Measurements from ENCODE around the gene LRRC3.
A peak's percentile ranks its signal among the peaks of the same experiment; 100 is the strongest.
"Not testable (repeated sequence)": the region's sequence is repeated elsewhere in the genome, so short reads cannot be mapped to it uniquely, and the experiment has no call there.

Gene LRRC3

DNA sequence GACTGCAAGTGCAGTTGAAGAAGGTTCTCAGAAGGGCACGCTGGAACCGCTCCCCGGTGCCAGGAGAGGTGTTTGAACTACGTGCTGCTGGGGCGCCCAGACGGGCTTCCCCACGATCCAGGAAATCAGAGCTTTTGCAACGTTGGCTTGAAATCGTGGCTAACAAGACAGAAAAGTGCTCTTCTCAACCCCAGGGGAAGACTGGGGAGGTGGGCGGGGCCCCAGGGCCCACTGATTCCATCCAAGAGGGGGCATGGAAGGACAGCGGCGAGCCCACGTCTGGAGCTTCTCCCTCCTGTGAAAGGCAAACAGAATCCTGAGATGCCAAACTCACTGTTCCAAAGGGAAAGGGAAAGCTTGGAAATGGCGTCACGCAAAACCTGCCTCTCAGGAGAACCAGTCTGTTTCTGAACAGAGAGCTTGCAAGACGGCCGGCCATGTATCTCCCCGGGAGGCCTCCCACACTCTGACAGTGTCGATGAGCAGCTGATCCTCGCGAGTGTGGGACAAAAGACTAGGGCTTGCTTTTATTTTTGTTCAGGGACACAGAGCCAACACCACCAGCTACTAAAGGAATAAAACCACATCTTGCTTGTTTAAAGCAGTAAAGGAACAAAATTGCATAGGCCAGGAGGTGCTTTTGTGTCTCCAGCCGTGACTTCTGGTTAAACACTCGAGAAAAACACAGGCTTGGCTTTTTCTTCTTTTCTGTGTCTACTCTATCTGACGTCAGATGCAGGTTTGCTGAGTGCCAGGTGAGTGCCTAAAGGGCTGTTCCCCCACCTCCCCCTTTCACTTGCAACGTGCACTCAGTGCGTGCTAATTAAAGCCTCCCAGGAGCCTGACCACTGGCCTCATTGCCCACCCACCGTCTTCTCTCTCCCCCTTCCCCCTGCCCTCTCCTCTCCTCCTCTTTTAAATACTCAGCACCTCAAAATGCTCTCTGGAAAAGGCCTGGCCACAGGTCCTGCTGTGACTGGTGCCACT, 41.5 kb downstream of the LRRC3 start:
- DNase-seq (ENCODE audit: low spot score) = no peak

DNA sequence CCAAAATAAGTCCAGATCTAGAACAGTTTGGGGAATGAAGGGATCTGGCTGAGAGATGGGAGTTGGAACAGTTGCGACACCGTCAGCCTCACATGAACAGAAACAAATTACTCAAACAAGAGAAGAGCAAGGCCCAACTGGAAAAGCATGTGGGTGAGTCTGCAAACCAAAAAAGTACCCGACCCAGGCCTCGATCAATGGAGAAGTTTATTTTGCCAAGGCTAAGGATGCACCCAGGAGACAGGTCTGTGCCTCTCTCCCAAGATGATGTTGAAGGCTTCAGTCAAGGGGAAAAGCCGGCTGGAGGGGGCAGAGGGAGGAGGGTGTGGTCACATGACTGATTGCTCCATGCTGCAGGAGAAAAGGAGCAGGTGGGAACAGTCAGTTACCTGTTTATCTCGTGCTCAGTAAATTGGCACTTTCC, 42.4 kb downstream of the LRRC3 start:
- DNase-seq (ENCODE audit: low spot score) = no peak

DNA sequence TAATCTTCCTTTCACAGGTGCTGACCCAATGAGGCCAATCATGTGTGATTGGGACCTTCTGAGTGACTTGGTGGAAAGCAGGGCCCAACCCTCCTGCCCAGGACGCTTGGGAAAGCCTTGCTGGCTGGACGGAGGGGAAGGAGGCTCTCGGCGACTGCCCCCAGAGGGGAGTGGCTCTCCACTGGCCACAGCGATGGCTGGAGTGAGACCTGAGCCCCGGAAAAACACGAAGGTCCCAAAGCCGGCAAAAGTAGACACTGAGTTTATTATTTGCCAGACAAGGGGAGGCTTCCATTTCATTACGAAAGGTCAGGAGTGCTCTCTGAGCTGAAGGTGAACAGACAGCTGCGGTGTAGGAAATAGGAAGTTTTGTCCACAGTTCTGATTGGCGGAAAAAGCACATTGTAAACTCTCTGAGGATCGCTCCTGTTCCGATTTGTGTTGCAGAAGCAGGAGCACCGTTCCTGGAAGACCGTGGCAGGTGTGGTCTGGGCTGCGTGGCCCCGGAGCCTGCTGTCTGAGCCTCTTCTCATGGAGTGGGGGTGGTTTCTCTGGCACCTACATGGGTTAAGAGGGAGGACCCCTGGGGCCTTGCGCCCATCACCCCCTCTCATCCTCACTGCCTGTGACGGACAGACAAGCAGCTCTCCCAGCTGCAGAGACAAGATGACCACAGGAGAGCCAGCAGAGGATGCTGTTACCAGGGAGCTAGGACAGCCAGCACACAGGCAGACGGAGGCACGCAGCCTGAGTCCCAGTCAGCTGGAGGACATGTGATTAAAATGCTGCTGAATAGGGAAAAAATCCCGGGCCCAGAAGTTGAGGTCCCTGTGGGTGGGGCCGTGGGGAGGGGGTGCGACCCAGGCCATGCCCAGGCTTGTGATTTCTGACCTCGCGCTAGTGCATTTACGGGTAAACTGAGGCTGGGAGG, 43.2 kb downstream of the LRRC3 start:
- DNase-seq (ENCODE audit: low spot score) = no peak

DNA sequence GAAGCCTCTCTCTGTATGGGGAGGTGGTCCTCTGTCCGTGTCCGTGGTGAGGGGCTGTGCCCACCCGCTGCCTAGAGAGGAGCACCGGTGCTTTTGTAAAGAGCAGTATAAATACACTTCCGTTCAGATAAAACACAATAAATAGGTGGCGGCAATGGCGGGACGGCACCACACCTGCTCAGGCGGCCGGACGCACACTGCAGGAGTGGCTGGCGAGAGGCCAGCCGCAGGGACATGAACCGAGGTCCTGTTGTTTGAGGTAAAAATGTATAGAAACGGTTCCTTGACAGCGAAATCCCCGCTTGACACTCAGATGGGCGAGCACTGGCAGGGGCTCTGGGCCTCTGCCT, 43.9 kb downstream of the LRRC3 start:
- DNase-seq (ENCODE audit: low spot score) = no peak

DNA sequence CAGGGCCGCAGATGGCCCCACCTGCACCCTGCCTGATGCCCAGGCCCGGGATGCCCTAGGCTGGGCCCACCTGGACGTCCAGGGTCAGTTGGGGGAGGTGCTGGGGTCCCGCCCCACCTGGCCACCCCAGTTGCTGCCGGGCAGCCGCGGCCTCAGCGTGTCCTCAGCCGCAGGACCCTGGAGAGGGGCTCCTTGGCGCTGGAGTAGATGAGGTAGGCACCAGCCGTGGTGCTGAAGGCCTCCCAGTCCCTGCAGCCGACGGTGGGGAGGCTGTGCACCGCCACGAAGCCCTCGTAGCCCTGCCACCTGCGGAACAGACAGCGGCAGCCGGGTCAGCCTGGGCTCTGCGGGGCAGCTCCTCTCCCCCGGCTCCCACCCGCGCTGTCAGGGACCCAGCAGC, 44.3 kb downstream of the LRRC3 start:
- no peak for DNase-seq (ENCODE audit: low spot score)

DNA sequence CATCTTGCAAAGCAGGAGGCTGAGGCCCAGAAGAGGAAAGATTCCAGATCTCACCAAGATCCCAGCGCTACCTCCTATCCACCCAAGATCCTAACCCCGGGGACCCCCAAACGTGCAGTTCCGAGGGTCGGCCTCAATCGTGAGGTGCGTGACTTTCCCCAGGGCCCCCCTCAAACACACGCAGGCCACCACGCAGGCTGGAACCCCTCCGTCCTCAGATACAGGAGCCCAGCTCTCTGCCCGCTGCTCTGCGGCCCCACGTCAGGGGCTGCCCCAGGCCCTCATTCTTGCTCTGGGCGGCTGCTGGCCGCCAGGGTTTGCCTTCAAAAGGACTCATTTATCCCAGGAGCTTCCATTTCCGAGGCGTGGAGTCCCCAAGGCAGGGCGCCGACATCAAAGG, 44.8 kb downstream of the LRRC3 start:
- DNase-seq (ENCODE audit: low spot score) = no peak

DNA sequence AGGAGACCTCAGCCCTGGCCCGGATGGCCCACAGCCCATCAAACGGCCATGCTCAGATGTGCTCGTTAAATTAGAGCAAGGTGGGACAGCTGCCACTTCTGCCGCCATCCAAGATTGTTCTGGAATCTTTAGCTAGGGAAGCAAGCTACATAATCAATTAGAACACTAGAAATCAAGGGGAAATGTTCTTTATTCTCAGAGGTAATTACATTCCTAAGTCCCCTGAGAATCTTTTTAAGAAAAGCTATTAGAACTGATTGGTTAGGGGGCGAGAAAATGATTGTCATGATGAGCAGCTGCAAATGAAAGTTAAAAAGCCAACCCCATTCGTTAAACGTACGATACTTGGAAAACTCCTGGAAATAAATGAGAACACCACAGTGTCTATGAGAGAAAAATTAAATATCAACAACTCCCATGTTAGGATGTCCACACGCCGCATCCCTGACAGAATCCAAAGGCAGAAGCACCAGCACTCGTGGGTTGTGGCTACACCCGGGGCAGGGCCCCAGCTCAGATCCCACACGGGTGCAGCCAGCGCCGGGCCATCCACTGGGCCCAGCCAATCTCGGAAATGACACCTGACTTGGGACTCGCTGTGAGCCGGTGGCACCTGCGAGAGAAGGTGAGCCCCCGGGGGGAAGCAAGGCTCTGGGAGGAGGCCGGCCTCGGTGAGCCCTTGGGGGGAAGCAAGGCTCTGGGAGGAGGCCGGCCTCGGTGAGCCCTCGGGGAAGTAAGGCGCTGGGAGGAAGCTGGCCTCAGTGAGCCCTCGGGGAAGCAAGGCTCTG, 47.1 kb downstream of the LRRC3 start:
- no peak for DNase-seq (ENCODE audit: low spot score)

DNA sequence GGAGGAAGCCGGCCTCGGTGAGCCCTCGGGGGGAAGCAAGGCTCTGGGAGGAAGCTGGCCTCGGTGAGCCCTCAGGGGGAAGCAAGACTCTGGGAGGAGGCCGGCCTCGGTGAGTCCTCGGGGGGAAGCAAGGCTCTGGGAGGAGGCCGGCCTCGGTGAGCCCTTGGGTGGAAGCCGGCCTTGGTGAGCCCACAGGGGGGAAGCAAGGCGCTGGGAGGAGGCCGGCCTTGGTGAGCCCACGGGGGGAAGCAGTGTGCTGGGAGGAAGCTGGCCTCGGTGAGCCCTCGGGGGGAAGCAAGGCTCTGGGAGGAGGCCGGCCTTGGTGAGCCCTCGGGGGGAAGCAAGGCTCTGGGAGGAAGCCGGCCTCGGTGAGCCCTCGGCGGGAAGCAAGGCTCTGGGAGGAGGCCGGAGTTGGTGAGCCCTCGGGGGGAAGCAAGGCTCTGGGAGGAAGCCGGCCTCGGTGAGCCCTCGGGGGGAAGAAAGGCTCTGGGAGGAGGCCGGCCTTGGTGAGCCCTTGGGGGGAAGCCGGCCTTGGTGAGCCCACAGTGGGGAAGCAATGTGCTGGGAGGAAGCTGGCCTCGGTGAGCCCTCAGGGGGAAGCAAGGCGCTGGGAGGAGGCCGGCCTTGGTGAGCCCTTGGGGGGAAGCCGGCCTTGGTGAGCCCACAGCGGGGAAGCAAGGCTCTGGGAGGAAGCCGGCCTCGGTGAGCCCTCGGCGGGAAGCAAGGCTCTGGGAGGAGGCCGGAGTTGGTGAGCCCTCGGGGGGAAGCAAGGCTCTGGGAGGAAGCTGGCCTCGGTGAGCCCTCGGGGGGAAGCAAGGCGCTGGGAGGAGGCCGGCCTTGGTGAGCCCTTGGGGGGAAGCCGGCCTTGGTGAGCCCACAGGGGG, 47.9 kb downstream of the LRRC3 start:
- DNase-seq (ENCODE audit: low spot score) = not testable (repeated sequence)

DNA sequence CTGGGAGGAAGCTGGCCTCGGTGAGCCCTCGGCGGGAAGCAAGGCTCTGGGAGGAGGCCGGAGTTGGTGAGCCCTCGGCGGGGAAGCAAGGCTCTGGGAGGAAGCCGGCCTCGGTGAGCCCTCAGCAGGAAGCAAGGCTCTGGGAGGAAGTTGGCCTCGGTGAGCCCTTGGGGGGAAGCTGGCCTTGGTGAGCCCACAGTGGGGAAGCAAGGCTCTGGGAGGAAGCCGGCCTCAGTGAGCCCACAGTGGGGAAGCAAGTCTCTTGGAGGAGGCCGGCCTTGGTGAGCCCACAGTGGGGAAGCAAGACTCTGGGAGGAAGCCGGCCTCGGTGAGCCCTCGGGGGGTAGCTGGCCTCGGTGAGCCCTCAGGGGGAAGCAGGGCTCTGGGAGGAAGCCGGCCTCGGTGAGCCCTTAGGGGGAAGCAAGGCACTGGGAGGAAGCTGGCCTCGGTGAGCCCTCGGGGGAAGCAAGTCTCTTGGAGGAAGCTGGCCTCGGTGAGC, 48.6 kb downstream of the LRRC3 start:
- peak; percentile 9 for DNase-seq (ENCODE audit: low spot score)

DNA sequence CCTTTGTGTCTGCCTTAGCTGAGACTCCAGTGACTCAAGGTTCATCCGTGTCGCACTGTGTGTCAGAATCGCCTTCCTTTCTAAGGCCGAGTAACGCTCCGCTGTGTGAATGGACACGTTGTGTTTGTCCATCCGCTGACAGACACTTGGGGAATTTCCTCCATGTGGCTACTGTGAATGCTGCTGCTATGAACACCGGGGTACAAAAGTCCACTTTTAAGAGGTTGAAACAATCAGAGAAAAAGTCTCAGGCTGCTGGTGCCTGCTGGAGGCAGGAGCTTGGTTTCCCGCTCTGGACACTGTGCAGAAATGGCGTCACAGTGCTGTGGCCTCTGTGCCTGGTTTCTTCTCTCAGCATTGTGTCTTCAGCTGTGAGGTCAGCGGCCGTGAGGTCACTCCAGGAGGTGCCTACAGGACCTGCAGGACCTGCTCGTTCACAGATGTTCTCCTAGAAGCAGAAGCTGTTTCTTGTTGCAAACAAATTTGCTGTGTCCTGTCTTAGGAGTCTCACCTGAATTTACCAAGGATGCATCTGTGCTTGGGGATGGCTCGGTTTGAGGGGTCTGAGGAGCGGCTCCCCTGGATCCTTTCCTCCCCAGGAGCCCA, 50.5 kb downstream of the LRRC3 start:
- no peak for DNase-seq (ENCODE audit: low spot score)

DNA sequence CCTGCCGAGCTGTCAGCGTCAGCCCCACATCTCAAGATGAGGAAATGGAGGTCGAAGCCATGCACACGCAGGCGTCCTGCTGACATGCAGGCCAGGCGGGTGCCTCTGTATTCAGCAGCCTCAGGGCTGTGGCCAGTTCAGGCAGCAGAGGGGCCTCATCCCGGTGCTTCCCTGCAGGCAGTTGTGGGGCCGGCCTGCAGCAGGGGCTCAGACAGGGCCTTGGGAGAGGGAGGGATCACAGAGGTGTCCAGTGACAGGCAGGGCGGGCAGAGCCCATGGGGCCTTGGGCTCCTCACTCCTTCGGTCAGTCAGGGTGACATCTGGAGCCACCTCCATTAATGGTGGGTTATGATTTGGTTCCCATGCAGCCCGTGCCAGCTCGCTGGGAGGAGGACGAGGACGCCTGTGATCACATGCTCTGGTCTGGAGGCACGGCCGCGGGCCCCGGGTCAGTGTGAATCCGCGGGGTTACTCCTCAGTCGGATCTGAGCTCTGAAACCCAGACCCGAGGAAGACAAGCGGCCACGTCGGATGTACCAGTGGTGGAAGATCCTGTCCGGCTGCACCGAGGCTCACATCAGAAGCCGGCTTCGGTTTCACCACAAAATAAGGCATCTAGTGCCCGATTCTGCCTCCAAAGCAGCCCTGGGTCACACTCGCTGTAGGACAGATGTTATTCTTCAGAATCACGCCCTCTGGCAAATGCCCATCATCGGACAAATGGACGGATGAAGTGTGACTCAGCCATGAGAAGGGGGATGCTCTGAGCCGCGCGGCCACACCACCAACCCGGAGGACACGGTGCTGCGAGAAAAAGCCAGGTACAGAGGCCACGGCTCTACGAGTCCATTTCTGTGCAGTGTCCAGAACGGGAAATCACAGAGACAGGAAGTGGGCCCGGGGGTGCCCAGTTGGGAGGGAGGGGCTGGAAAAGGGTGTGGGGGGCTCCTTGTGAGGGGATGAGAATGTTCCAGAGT, 51.3 kb downstream of the LRRC3 start:
- DNase-seq (ENCODE audit: low spot score) = no peak

DNA sequence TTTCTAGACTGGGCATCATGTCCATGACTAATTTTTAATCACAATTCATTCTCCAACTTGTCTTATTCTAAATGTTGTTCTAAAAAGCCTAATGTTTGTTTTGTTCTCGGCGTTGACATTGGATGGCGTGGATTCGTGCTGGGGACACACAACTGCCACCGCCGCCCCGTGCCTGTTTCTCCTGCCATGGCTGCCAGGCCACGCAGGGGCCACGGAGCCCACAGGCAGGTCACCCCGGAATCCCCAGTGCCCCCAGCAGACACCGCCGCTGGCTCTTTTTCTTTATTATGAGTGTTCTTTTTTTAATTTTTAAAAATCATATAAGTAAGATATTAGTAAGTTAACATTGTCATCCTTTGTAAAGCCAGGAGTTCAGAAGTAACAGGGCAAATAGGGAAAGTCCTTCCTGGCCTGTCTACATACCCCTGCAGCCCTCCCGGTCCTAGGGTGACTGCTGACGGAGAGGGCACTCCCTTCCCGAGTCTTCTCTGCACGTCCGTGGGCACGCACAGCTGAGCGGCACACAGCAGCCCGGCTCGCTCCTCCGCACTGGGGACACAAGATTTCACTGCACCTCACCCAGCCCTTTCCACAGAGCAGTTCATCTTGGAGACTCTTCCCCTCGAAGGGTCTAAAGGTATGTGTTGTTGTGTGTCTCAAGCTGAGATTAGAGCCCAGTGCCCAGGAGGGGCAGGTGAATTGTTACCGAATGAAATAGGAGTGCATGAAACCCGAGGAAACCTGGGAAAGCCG, 52.5 kb downstream of the LRRC3 start:
- no peak for DNase-seq (ENCODE audit: low spot score)

DNA sequence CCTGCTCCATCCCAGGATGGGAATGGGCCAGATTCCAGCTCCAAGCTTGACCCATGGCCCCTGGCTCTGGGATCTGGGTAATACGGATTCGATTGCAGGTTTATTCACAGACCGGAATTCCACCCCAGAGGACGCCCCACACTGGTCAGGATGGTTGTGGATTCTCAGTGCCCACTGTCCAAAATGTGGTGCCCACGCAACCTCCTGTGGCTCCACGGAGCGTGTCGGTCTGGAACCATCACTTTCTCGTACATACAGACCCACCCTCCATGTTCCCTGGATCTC, 53.1 kb downstream of the LRRC3 start:
- DNase-seq (ENCODE audit: low spot score) = no peak

DNA sequence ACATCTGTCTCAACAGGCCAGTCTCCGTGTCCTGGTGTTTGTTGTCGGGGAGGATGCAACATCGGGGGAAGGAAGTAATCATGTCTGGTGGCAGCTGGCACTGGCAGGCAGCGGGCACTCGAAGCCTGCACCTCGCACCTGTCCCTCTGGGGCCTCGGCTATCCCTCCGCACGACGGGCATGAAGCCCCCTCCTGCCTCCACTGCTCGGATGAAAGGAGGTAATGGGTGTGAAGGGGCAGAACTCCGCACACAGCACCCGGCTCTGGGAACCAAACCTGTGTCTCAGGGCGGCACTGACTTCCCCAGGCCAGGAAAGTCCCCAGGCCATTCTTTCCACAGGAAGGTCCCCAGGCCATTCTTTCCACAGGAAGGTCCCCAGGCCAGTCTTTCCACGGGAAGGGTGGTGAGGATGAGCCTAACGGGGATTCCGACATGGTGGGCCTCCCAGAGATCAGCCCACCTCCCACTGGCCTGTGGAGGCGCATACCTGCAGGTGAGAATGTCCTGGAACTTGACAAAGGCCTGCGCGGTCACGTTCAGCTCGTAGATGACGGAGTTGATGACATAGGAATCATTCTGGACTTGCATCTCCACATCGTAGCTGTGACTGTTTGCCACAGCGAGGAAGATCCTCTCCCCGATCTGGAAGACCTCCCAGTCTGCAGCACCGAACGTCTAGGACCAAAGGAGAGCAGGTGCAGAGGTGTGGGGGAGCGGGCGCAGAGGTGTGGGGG, 53.6 kb downstream of the LRRC3 start:
- no peak for DNase-seq (ENCODE audit: low spot score)

DNA sequence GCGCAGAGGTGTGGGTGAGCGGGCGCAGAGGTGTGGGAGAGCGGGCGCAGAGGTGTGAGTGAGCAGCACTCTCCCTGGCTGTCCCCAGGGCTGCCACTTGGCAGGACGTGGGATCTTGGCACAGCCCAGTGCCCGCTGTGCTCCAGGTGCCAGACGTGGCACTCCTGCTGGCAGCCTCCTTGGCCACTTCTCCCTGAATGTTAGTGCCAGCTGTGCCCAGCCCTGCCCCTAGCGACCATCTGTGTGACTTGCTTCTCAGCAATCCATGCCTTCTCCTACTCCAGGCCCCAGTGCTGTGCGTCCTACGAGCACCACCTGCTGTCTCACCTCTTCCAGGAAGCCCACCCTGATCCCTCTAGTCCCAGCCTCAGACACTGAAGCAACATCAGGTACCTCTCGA, 54.2 kb downstream of the LRRC3 start:
- no peak for DNase-seq (ENCODE audit: low spot score)

DNA sequence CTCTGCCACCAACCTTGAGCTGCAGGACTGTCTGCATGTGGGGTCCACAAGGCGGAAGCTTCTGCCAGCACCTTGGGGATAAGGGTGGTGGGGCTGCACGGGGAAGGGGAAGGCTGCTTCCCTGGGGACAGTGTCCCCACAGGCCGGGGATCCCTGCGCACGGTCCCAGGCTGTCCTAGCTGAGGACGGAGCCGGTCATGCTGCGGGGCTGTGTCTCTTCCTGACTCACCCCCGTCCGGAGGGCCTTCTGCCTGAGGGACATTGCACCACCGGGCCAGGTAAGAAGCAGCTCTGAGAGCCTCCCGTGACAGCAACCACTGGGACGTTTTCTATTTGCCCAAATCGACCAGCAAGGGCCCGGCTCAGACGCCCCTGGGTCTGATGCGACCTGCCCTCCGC, 54.8 kb downstream of the LRRC3 start:
- DNase-seq (ENCODE audit: low spot score) = no peak

DNA sequence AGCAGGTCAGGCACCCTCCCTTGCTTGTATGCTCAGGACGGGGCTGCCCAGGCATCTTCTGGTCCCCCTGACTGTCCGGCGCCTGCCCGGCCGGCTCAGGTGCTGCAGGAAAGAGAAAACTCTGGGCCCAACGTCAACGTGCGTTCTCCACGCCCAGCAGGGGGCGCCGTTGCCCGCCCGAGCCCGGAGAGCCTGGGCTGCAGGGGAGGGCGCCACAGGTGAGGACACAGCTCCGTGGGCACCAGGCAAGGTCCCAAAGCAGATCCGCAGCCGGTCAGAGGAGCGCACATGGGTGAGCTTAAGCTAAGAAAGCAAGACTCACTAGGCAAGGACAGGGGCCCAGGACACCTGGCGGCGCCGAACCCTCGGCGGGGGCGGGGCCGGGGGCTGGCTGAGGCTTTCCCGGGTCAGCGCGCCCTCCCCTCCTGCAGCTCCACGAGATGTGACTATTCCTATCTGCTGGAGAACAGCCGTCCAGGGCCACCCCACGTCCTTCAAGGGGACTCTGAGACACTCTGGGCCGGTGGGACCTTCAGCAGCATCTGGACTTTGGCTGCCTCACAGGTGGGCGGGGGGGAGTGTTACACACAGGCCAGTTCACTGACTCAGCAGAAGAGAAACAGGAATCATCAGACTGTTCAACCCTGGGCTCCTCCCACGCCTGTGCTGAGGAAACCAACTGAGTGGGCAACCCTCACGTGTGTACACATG, 55.4 kb downstream of the LRRC3 start:
- DNase-seq (ENCODE audit: low spot score) = peak; percentile 75

Data from CD4-positive, alpha-beta T cell treated with Interleukin-6 at 100 ng/mL for 8 hours (primary cell).